K562 (cell line): Measurements from ENCODE around the gene AMDHD2. TPM values are rescaled to one million over a fixed set of nuclear protein-coding genes. Genes with fewer than 3 reads are reported as not detected.
"Not testable (repeated sequence)": the region's sequence is repeated elsewhere in the genome, so short reads cannot be mapped to it uniquely, and the experiment has no call there.

Experiments used
- ATAC-seq: fragments of 200-7000 bp; cut with Tn5 transposase; 3 replicates; pipeline ENCODE4 v1.9.1; 2020; ENCODE audit warnings: moderate library complexity
- BruUV-seq: library from RNA; stranded (reverse); fragments of 400-500 nt; replicated peaks from 2 replicates; lab custom pipeline; 2021; lab: Mats Ljungman, UMichigan
- CTCF ChIA-PET: fragments of 300-600 bp; formaldehyde crosslinking; extraction: SDS; loops from one replicate; lab custom pipeline; 2021; ENCODE audit warnings: low intra/inter-chr PET ratio; lab: Yijun Ruan, JAX
- POLR2A ChIA-PET: fragments of 300-600, 350-650 bp; sonication (Branson Sonifier 250); formaldehyde crosslinking; extraction: SDS; loops from one replicate; lab custom pipeline; 2021; ENCODE audit warnings: antibody characterized with exemption, inconsistent platforms; lab: Yijun Ruan, JAX
- DNase-seq, 4 experiments: peaks; one replicate each; pipeline versions ENCODE4 v3.0.0 to v3.0.0-alpha.2; 2011 to 2018; ENCODE audit warnings: low spot score in 3 of 4, mixed read lengths in 3 of 4; ENCODE audit errors: extremely low read depth in 1 of 4
- FAIRE-seq: peaks from 2 replicates; lab custom pipeline; 2011; peaks lifted over from hg19 to GRCh38; lab: Jason Lieb, UNC
- H2AFZ ChIP-seq: 2 replicates; pipeline ENCODE4 v1.6.0; 2011; ENCODE audit warnings: low read depth, low read length, control low read depth, inconsistent platforms
- H3K27ac ChIP-seq: fragments of 200-600 bp; 3 replicates; pipeline ENCODE4 v1.8.0; 2011; ENCODE audit warnings: low read depth, mild to moderate bottlenecking, control low read depth, inconsistent platforms, low read length, moderate library complexity, mixed read lengths; ENCODE audit errors: extremely low read depth
- H3K27me3 ChIP-seq, 2 experiments: fragments of 300-600 bp in 1 of 2; 2 replicates in 1 of 2; 3 replicates in 1 of 2; pipeline versions ENCODE4 v1.6.0 to v1.8.0; 2011; ENCODE audit warnings: inconsistent platforms in 2 of 2, low read length in 2 of 2, mild to moderate bottlenecking in 1 of 2, mixed read lengths in 1 of 2, moderate library complexity in 1 of 2; ENCODE audit not compliant: control insufficient read depth in 2 of 2, insufficient read depth in 2 of 2
- H3K36me3 ChIP-seq: fragments of 300-600 bp; 3 replicates; pipeline ENCODE4 v1.8.0; 2011; ENCODE audit warnings: mild to moderate bottlenecking, low read length, inconsistent platforms; ENCODE audit not compliant: control insufficient read depth, insufficient read depth
- H3K4me1 ChIP-seq, 2 experiments: fragments of 200-600 bp in 1 of 2; replicated peaks in 1 of 2; 2 replicates in 1 of 2; 3 replicates in 1 of 2; pipeline versions ENCODE4 v1.5.1 to v1.8.0; 2011; ENCODE audit warnings: inconsistent platforms in 2 of 2, low read length in 2 of 2, mild to moderate bottlenecking in 1 of 2, mixed read lengths in 1 of 2, moderate library complexity in 1 of 2; ENCODE audit not compliant: control insufficient read depth in 2 of 2, insufficient read depth in 2 of 2
- H3K4me2 ChIP-seq: 2 replicates; pipeline ENCODE4 v1.6.1; 2011; ENCODE audit warnings: low read length, control low read depth, inconsistent platforms, mixed read lengths; ENCODE audit not compliant: insufficient read depth
- H3K4me3 ChIP-seq: fragments of 200-600 bp; sonication (generic), shearing (Covaris generic); 2 replicates; pipeline ENCODE4 v1.5.1; 2016; ENCODE audit warnings: control low read depth, inconsistent platforms
- H3K79me2 ChIP-seq: fragments of 200-600 bp; 3 replicates; pipeline ENCODE4 v1.8.0; 2011; ENCODE audit warnings: low read length, inconsistent platforms; ENCODE audit not compliant: control insufficient read depth, insufficient read depth
- H3K9ac ChIP-seq, 2 experiments: 2 replicates each; pipeline versions ENCODE4 v1.6.0 to v1.6.1; 2011; ENCODE audit warnings: low read depth in 2 of 2, low read length in 2 of 2, control low read depth in 1 of 2, inconsistent platforms in 1 of 2, mild to moderate bottlenecking in 1 of 2, mixed read lengths in 1 of 2; ENCODE audit not compliant: insufficient read depth in 1 of 2
- H3K9me1 ChIP-seq: one replicate; pipeline ENCODE4 v1.6.0; 2011; ENCODE audit warnings: inconsistent platforms, mild to moderate bottlenecking, low read length, moderate library complexity; ENCODE audit not compliant: control insufficient read depth, insufficient read depth
- H3K9me3 ChIP-seq: replicated peaks from 2 replicates; pipeline ENCODE4 v1.5.1; 2011; ENCODE audit warnings: low read depth, low read length, inconsistent platforms; ENCODE audit not compliant: control insufficient read depth, insufficient read depth
- H4K20me1 ChIP-seq: replicated peaks from 2 replicates; pipeline ENCODE4 v1.6.1; 2011; ENCODE audit warnings: low read length, inconsistent platforms, mixed read lengths; ENCODE audit not compliant: control insufficient read depth, insufficient read depth
- WGBS: fragments of 100-300 bp; shearing (Covaris generic); methylation state at CpG from one replicate; pipeline ENCODE4 v1.1.6; 2016; ENCODE audit warnings: low coverage, mixed read lengths; ENCODE audit not compliant: insufficient coverage; ENCODE audit errors: missing lambda C conversion rate; 5-methylcytosine and 5-hydroxymethylcytosine counted together
- in situ Hi-C: fragments of 300-500 bp; cut with MboI; formaldehyde crosslinking; loops from 4 replicates; pipeline ENCODE4 v1.15.0; 2018; ENCODE audit warnings: inconsistent platforms, mixed read lengths
- intact Hi-C: fragments of 100-400 bp; cut with micrococcal nuclease; formaldehyde crosslinking; loops from 2 replicates; pipeline ENCODE4 v1.14.2; 2022
- polyA plus RNA-seq, 8 experiments: library from polyadenylated mRNA; depleted of rRNA in 4 of 8; stranded (reverse) in 5 of 8; unstranded in 3 of 8; fragments of >200 nt; fragmentation: Nextera tagmentation in 2 of 8; fragmentation: Illumina TruSeq in 1 of 8; extraction: Ambion mirVana in 2 of 8; extraction: Trizol in 1 of 8; gene quantifications; 2 replicates each; pipeline versions ENCODE4 v1.2.1 to v1.2.3, GENCODE V29; 2011 to 2014; ENCODE audit warnings: inconsistent platforms in 1 of 8, missing spikeins in 1 of 8
- total RNA-seq, 7 experiments: library from RNA; depleted of rRNA in 6 of 7; stranded (reverse); fragments of >200 nt in 6 of 7; fragmentation: Illumina TruSeq in 2 of 7; extraction: Trizol in 2 of 7; gene quantifications; 2 replicates each; pipeline versions ENCODE4 v1.2.1 to v1.2.3, GENCODE V29; 2011 to 2021; ENCODE audit warnings: low replicate concordance in 1 of 7

AMDHD2 gene
- total and polyA plus RNA-seq, 9 of the 15 experiments (the other 6 are each of a cell fraction or from before 2014, with no cell fraction given): 0.38 to 56.9 (median 18.3) TPM; not detected in 1

- intact Hi-C loops, H3K9me3 ChIP-seq, ATAC-seq, CTCF ChIA-PET, H2AFZ ChIP-seq, H3K27me3 ChIP-seq, DNase-seq, FAIRE-seq, H3K27ac ChIP-seq, H3K9me1 ChIP-seq, BruUV-seq, H3K4me2 ChIP-seq, H3K9ac ChIP-seq, H3K4me3 ChIP-seq, POLR2A ChIA-PET, H4K20me1 ChIP-seq, H3K4me1 ChIP-seq: not testable (repeated sequence)
- WGBS: 88% methylated on average over 13 of the region's 14 CpGs
- Histone ChIP-seq H3K36me3 (peaks cover 16% of the 10 kb centered on the region; the same call in 2 of the 3 replicates), H3K79me2 (peaks cover 52% of the 10 kb centered on the region)
- in situ Hi-C loops: loop anchor here (5.0 kb wide), 1 partner anchor 114 kb away; no protein-coding TSS in a partner anchor
Observed at GRCh38 chr16:2543771-2544170, 23.6 kb downstream of the AMDHD2 start.

DNA sequence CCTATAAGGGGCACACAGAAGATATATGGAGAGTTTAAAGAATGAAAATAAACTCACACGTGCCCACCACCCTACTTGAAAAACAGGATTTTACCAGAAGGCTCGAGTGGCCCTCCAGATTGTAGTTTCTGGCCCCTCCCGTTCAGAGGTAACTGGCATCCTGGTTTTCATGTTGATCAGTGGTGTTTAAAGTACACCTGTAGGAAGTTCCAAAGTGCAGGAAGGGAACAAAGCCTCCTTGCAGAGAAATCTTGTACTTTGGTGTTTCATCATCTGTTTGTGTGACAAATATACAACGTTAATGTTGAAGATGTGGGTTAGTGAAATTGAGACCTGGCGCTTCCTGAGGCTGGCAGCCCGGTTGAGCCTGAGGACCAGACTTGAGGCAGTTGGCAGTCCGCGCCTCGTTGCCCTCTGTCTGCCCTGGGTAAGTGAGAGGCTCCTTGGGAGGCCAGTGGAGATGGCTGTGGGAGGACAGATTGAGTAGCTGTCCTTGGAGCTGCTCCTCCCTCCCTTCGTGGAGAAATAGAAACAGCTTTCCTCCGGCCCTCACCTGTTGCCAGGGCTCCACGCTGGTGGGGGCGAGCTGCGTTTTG lies 30.2 kb downstream of the AMDHD2 start:
- FAIRE-seq, H3K9me3 ChIP-seq, H3K4me2 ChIP-seq, DNase-seq, H3K9ac ChIP-seq, H3K27ac ChIP-seq, H3K4me3 ChIP-seq, H2AFZ ChIP-seq, POLR2A ChIA-PET, CTCF ChIA-PET, H3K27me3 ChIP-seq, BruUV-seq, in situ Hi-C loops, ATAC-seq, intact Hi-C loops, H3K36me3 ChIP-seq, H3K9me1 ChIP-seq, H4K20me1 ChIP-seq, H3K4me1 ChIP-seq: not testable (repeated sequence)
- no CpG with 5 or more reads among the region's 14 CpGs for WGBS
- H3K79me2 ChIP-seq: peaks cover 16% of the 10 kb centered on the region
